CD8-positive, alpha-beta memory T cell (primary cell): ENCODE results near the gene USP13. TPM values are rescaled to one million over a fixed set of nuclear protein-coding genes. Genes with fewer than 3 reads are reported as not detected.
"Not testable (repeated sequence)": the region's sequence is repeated elsewhere in the genome, so short reads cannot be mapped to it uniquely, and the experiment has no call there.

ENCODE experiments used
- CTCF ChIA-PET: fragments of 350-600 bp; sonication (Branson Sonifier 250); formaldehyde crosslinking; loops from one replicate; lab custom pipeline; 2021; ENCODE audit warnings: antibody characterized with exemption; lab: Charles Lee
- POLR2A ChIA-PET: fragments of 350-600 bp; sonication (Branson Sonifier 250); formaldehyde crosslinking; loops from one replicate; lab custom pipeline; 2021; ENCODE audit warnings: antibody characterized with exemption; lab: Charles Lee
- DNase-seq, 5 donors: peaks; one replicate each; pipeline versions ENCODE4 v3.0.0 to v3.0.0-alpha.2; 2020 to 2022; ENCODE audit warnings: mixed read lengths in 1 of 5
- H3K27ac ChIP-seq: one replicate; pipeline ENCODE4 v1.7.0; 2013; ENCODE audit warnings: low read depth, mild to moderate bottlenecking, low read length, moderate library complexity
- H3K27me3 ChIP-seq: 2 replicates; pipeline ENCODE4 v1.7.0; 2013; ENCODE audit warnings: low read length, mild to moderate bottlenecking; ENCODE audit not compliant: insufficient read depth, poor library complexity, severe bottlenecking
- H3K36me3 ChIP-seq: 2 replicates; pipeline ENCODE4 v1.7.0; 2013; ENCODE audit warnings: mild to moderate bottlenecking, low read length, moderate library complexity; ENCODE audit not compliant: insufficient read depth
- H3K4me1 ChIP-seq: 2 replicates; pipeline ENCODE4 v1.7.0; 2013; ENCODE audit warnings: mild to moderate bottlenecking, low read length, moderate library complexity; ENCODE audit not compliant: insufficient read depth
- H3K4me3 ChIP-seq: 2 replicates; pipeline ENCODE4 v1.7.0; 2013; ENCODE audit warnings: mild to moderate bottlenecking, low read length
- H3K9me3 ChIP-seq: 2 replicates; pipeline ENCODE4 v1.7.0; 2013; ENCODE audit warnings: mild to moderate bottlenecking, low read length
- H3K27ac Mint-ChIP-seq, 8 donors: one replicate each; pipeline ENCODE4 v1.8.0; 2020 to 2021; ENCODE audit warnings: mixed read lengths in 8 of 8, mild to moderate bottlenecking in 6 of 8, inconsistent platforms in 3 of 8, moderate library complexity in 3 of 8
- H3K27me3 Mint-ChIP-seq, 2 donors: one replicate each; pipeline ENCODE4 v1.8.0; 2020 to 2021; ENCODE audit warnings: mixed read lengths in 2 of 2, mild to moderate bottlenecking in 1 of 2, moderate library complexity in 1 of 2
- H3K36me3 Mint-ChIP-seq, 3 donors: one replicate each; pipeline ENCODE4 v1.8.0; 2020 to 2021; ENCODE audit warnings: mixed read lengths in 3 of 3, inconsistent platforms in 1 of 3, mild to moderate bottlenecking in 1 of 3
- H3K4me1 Mint-ChIP-seq, 3 donors: one replicate each; pipeline ENCODE4 v1.8.0; 2020 to 2021; ENCODE audit warnings: mixed read lengths in 3 of 3, inconsistent platforms in 1 of 3, mild to moderate bottlenecking in 1 of 3
- H3K4me3 Mint-ChIP-seq, 7 donors: one replicate each; pipeline ENCODE4 v1.8.0; 2020 to 2021; ENCODE audit warnings: mixed read lengths in 7 of 7, mild to moderate bottlenecking in 6 of 7, moderate library complexity in 4 of 7, inconsistent platforms in 2 of 7
- H3K9me3 Mint-ChIP-seq, 5 donors: one replicate each; pipeline ENCODE4 v1.8.0; 2020 to 2022; ENCODE audit warnings: mixed read lengths in 5 of 5, mild to moderate bottlenecking in 3 of 5, moderate library complexity in 2 of 5, inconsistent platforms in 1 of 5
- polyA plus RNA-seq: library from polyadenylated mRNA; unstranded; fragments of 300-500 nt; fragmentation: Illumina TruSeq; gene quantifications from one replicate; pipeline ENCODE4 v1.2.3, GENCODE V29; 2021
- total RNA-seq, 2 experiments: library from RNA; stranded (reverse); gene quantifications; one replicate each; pipeline ENCODE4 v1.2.3, GENCODE V29; 2021

USP13 gene
- total and polyA plus RNA-seq, 3 experiments from 2014 or later, result 12.7 to 13.8 (median 13.3) TPM

DNA sequence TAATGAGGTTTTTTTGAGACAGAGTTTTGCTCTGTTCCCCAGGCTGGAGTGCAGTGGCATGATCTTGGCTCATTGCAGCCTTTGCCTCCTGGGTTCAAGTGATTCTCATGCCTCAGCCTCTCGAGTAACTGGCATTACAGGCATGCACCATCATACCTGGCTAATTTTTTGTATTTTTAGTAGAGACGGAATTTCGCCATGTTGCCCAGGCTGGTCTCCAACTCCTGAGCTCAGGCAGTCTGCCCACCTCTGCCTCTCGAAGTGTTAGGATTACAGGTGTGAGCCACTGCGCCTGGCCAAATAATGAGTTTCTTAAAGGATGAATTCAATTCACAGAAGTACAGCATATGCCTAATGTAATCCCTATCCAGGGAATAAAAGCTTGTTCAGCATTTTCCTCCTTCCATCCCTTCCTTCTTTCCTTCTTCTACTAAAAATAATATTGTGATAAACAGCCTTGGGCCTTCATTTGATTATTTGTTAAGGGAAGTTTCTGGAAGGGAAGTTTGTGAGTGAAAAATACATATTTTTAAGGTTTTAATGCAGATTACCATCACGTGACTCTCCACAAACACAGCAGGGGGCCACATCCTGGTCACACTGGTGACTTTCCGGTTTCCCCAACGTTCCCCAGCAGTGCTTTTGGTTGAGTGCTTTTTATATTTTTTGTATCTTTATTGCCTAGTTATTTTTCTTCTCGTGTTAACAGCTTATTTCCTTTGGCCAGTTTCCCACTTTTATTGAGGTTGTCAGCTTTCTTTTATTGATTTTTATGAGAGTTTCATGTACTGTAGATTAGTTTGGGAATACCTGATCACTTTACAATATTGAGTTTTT is 116.8 kb downstream of the USP13 start:
- H3K9me3 Mint-ChIP-seq, result no peaks in the 10 kb centered on the region
- no peaks in the 10 kb centered on the region for H3K4me1 ChIP-seq
- no peaks in the 10 kb centered on the region for H3K36me3 ChIP-seq
- peak overlapping the region in 4 of 8 donors; percentile 21 to 58 (median 31) for H3K27ac Mint-ChIP-seq
- no peak overlapping the region for H3K4me3 ChIP-seq
- DNase-seq, result no peak
- H3K27me3 Mint-ChIP-seq, result no peaks in the 10 kb centered on the region
- H3K27ac ChIP-seq, result no peak overlapping the region
- no peaks in the 10 kb centered on the region for H3K27me3 ChIP-seq
- no peaks in the 10 kb centered on the region for H3K9me3 ChIP-seq
- peaks cover 0 to 4% (median 0%) of the 10 kb centered on the region in 3 donors for H3K4me1 Mint-ChIP-seq
- ChIA-PET POLR2A (no interaction called here), CTCF (no interaction called here)
- no peak overlapping the region for H3K4me3 Mint-ChIP-seq
- H3K36me3 Mint-ChIP-seq, result peaks cover 32 to 70% (median 34%) of the 10 kb centered on the region in 3 donors

DNA sequence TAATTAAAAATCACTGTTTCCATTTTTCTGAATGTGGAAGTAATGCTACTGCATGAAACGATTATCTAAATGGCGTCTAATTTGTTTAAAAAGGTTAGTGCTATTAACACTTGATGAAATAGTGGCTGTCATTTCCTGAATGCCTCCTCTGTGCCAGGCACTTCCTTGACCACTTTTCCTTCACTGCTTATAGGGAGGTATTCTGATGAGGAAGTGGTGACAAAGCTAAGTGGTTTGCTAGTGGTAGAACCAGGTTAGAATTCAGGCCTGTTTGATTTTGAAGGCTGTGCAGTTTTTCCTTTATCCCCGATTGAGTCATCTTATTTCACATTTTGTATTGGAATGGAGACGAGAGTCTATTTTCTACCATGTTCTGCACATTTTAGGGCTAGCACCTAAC is 119.0 kb downstream of the USP13 start:
- CTCF ChIA-PET, result no interaction called here

DNA sequence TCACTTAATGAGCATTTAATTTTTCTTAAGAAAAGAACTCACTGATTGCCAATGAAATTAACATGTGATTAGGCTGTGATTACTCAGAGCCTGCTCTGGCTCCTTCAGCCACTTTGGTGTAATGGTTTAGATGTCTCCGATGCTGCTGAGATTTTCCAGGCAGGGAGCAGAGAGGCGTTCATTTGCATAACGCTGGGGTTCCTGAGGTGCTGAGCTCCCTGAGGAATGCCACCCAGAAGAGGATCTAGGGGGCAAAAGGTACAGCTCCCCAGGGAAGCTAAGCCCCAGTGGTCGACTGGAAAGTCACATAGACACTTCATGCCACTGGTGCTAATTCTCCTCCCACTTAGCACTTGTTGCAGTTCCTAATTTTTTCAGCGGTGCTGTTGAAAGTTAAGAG is 119.5 kb downstream of the USP13 start:
- H3K4me1 Mint-ChIP-seq, result peaks cover 0 to 4% (median 0%) of the 10 kb centered on the region in 3 donors
- ChIA-PET POLR2A (no interaction called here), CTCF (no interaction called here)

More for the DNA sequence above, 119.0 kb downstream of the USP13 start:
- Histone ChIP-seq H3K4me1 (no peaks in the 10 kb centered on the region), H3K27ac (no peak overlapping the region), H3K4me3 (no peak overlapping the region), H3K9me3 (no peaks in the 10 kb centered on the region), H3K27me3 (no peaks in the 10 kb centered on the region), H3K36me3 (no peaks in the 10 kb centered on the region)
- Mint-ChIP-seq H3K27me3 (no peaks in the 10 kb centered on the region), H3K36me3 (peaks cover 23 to 64% (median 35%) of the 10 kb centered on the region in 3 donors), H3K9me3 (no peaks in the 10 kb centered on the region), H3K4me1 (peaks cover 0 to 4% (median 0%) of the 10 kb centered on the region in 3 donors), H3K27ac (no peak overlapping the region), H3K4me3 (no peak overlapping the region)
- DNase-seq, result no peak
- POLR2A ChIA-PET, result no interaction called here

DNA sequence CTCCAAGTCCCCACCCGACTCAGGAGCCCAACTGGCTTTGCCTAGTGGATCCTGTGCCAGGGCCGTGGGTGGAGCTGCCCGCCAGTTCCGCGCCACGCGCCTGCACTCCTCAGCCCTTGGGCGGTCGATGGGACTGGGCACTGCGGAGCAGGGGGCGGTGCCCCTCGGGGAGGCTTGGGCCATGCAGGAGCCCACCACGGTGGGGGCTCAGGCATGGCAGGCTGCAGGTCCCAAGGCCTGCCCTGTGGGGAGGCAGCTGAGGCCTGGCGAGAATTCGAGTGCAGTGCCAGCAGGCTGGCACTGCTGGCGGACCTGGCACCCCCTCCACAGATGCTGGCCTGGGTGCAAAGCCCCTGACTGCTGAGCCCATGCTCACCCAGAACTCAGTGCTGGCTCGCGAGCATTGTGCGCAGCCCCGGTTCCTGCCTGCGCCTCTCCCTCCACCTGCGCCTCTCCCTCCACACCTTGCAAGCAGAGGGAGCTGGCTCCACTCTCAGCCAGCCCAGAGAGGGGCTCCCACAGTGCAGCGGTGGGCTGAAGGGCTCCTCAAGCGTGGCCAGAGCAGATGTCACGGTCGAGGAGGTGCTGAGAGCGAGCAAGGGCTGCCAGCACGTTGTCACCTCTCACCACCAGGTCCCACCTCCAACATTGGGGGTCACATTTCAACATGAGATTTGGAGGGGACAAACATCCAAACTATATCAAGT is 122.7 kb downstream of the USP13 start:
- no peaks in the 10 kb centered on the region for H3K4me1 Mint-ChIP-seq
- peaks cover 0 to 2% (median 0%) of the 10 kb centered on the region in 5 donors for H3K9me3 Mint-ChIP-seq
- Histone ChIP-seq H3K36me3 (no peaks in the 10 kb centered on the region), H3K27ac (no peak overlapping the region), H3K4me1 (no peaks in the 10 kb centered on the region), H3K27me3 (no peaks in the 10 kb centered on the region), H3K4me3 (no peak overlapping the region), H3K9me3 (no peaks in the 10 kb centered on the region)
- H3K4me3 Mint-ChIP-seq, result no peak overlapping the region
- H3K27me3 Mint-ChIP-seq, result no peaks in the 10 kb centered on the region
- H3K27ac Mint-ChIP-seq, result no peak overlapping the region
- peaks cover 34 to 65% (median 45%) of the 10 kb centered on the region in 3 donors for H3K36me3 Mint-ChIP-seq
- ChIA-PET POLR2A (no interaction called here), CTCF (no interaction called here)
- no peak for DNase-seq

More for the DNA sequence above, 119.5 kb downstream of the USP13 start:
- no peaks in the 10 kb centered on the region for H3K4me1 ChIP-seq
- no peaks in the 10 kb centered on the region for H3K27me3 Mint-ChIP-seq
- DNase-seq, result no peak
- H3K36me3 ChIP-seq, result no peaks in the 10 kb centered on the region
- H3K27ac Mint-ChIP-seq, result no peak overlapping the region
- H3K4me3 ChIP-seq, result no peak overlapping the region
- no peak overlapping the region for H3K4me3 Mint-ChIP-seq
- peaks cover 20 to 61% (median 32%) of the 10 kb centered on the region in 3 donors for H3K36me3 Mint-ChIP-seq
- H3K9me3 ChIP-seq, result no peaks in the 10 kb centered on the region
- H3K27me3 ChIP-seq, result no peaks in the 10 kb centered on the region
- H3K27ac ChIP-seq, result no peak overlapping the region
- H3K9me3 Mint-ChIP-seq, result no peaks in the 10 kb centered on the region

DNA sequence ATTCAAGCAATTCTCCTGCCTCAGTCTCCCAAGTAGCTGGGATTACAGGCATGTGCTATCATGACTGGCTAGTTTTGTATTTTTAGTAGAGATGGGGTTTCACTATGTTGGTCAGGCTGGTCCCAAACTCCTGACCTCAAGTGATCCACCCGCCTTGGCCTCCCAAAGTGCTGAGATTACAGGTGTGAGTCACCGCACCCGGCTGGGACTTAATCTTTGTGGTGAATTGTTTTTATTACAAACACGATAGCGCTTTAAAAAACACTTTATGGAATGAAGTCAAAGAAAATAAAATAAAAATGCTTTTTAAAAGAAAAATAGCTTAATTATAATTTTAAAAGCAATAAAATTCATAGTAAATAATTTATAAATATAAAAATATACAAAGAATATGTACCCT is 130.0 kb downstream of the USP13 start:
- H3K27ac ChIP-seq, POLR2A ChIA-PET, H3K27me3 Mint-ChIP-seq, H3K9me3 Mint-ChIP-seq, H3K9me3 ChIP-seq, H3K4me3 ChIP-seq, H3K4me3 Mint-ChIP-seq, H3K4me1 ChIP-seq, H3K4me1 Mint-ChIP-seq, H3K36me3 ChIP-seq, CTCF ChIA-PET, H3K27me3 ChIP-seq, H3K27ac Mint-ChIP-seq, DNase-seq: not testable (repeated sequence)
- peaks cover 36 to 54% (median 37%) of the 10 kb centered on the region in 3 donors for H3K36me3 Mint-ChIP-seq

DNA sequence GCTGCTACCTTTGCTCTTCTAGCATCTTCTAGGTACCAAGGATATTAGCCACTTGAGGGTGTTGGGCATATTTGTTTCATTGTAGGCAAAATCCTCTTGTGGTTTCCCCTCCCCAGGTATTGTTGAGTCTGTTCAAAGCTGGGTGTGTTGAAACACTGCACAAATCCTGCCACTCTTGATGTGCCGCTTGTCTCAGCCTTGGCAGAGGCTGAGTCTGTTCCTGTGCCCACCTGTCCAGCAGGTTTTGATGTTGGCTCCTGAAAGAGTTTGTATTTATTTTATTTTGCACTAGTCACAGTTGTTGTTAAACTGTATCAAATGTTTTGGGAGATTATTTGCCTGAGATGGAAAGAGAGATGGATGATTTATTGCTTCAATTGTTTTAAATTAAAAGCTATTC is 136.2 kb downstream of the USP13 start:
- peaks cover 16 to 25% (median 19%) of the 10 kb centered on the region in 3 donors for H3K36me3 Mint-ChIP-seq
- Histone ChIP-seq H3K9me3 (no peaks in the 10 kb centered on the region), H3K27me3 (no peaks in the 10 kb centered on the region), H3K27ac (no peak overlapping the region), H3K36me3 (no peaks in the 10 kb centered on the region), H3K4me3 (no peak overlapping the region), H3K4me1 (no peaks in the 10 kb centered on the region)
- CTCF ChIA-PET, result no interaction called here
- POLR2A ChIA-PET, result no interaction called here
- no peak for DNase-seq
- H3K9me3 Mint-ChIP-seq, result no peaks in the 10 kb centered on the region
- no peak overlapping the region for H3K4me3 Mint-ChIP-seq
- H3K27ac Mint-ChIP-seq, result no peak overlapping the region
- H3K27me3 Mint-ChIP-seq, result no peaks in the 10 kb centered on the region
- H3K4me1 Mint-ChIP-seq, result no peaks in the 10 kb centered on the region

DNA sequence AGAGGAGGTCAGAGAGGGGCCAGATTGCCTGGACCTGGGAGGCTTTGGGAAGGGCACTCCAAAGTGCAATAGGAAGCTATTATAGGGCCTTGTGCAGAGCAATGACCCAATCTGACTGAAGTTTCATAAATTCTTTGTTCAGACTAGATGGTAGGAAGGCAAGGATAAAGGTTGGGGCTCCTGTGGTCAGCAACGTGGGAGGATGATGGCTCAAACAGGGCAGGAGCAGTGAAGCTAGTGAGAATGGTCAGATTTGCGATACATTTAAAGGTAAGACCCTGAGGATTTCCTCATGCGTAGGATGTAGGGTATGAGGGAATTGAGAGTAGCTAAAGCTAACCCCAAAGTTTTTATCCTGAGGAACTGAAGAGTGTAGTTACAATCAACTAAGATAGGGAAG is 139.0 kb downstream of the USP13 start:
- H3K27me3 Mint-ChIP-seq, result no peaks in the 10 kb centered on the region
- ChIA-PET POLR2A (no interaction called here), CTCF (no interaction called here)
- peaks cover 5 to 16% (median 6%) of the 10 kb centered on the region in 3 donors for H3K36me3 Mint-ChIP-seq
- H3K27ac Mint-ChIP-seq, result no peak overlapping the region
- H3K27ac ChIP-seq, result no peak overlapping the region
- H3K4me3 Mint-ChIP-seq, result no peak overlapping the region
- no peaks in the 10 kb centered on the region for H3K9me3 Mint-ChIP-seq
- H3K9me3 ChIP-seq, result no peaks in the 10 kb centered on the region
- no peaks in the 10 kb centered on the region for H3K27me3 ChIP-seq
- DNase-seq, result no peak
- no peaks in the 10 kb centered on the region for H3K36me3 ChIP-seq
- H3K4me1 ChIP-seq, result no peaks in the 10 kb centered on the region
- no peak overlapping the region for H3K4me3 ChIP-seq
- no peaks in the 10 kb centered on the region for H3K4me1 Mint-ChIP-seq

DNA sequence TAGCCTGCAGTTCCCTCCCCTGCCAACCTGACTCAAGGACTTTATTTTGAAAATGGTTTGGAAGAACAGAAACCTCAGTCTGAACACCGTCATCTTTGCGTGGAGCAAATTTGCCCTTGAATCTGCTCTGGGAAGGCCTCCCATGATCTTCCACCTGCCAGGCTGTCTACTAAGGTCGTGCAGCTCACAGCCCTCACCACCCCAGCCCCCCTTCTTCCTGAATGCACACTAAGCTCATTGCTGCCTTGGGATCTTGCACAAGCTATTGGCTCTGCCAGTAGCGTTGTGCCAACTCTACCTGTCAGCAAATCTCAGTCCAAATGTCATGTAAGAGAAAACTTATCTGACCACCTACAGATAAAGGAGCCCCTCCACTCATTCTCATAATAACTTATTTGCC is 141.5 kb downstream of the USP13 start:
- no peak overlapping the region for H3K27ac ChIP-seq
- H3K9me3 Mint-ChIP-seq, result no peaks in the 10 kb centered on the region
- no peaks in the 10 kb centered on the region for H3K36me3 ChIP-seq
- ChIA-PET POLR2A (interaction anchor here (0.7 kb wide), 1 partner anchor 47 kb away, joined by 3 read pairs; no protein-coding TSS in a partner anchor), CTCF (no interaction called here)
- no peaks in the 10 kb centered on the region for H3K4me1 ChIP-seq
- no peaks in the 10 kb centered on the region for H3K27me3 ChIP-seq
- no peak overlapping the region for H3K4me3 Mint-ChIP-seq
- peak overlapping the region in 1 of 8 donors; percentile 45 for H3K27ac Mint-ChIP-seq
- no peak for DNase-seq
- no peaks in the 10 kb centered on the region for H3K4me1 Mint-ChIP-seq
- peaks cover 0 to 6% (median 3%) of the 10 kb centered on the region in 3 donors for H3K36me3 Mint-ChIP-seq
- H3K27me3 Mint-ChIP-seq, result no peaks in the 10 kb centered on the region
- H3K9me3 ChIP-seq, result no peaks in the 10 kb centered on the region
- no peak overlapping the region for H3K4me3 ChIP-seq
